Rectal smooth muscle tissue (tissue), 1 donor: ENCODE data around the gene UBR7.

Source experiments
- H3K27ac ChIP-seq: one replicate; pipeline ENCODE4 v1.7.0; 2013; ENCODE audit warnings: low read depth, low read length, inconsistent platforms
- H3K27me3 ChIP-seq: one replicate; pipeline ENCODE4 v1.7.0; 2013; ENCODE audit warnings: low read length; ENCODE audit not compliant: control insufficient read depth, insufficient read depth
- H3K36me3 ChIP-seq: one replicate; pipeline ENCODE4 v1.7.0; 2013; ENCODE audit warnings: low read length; ENCODE audit not compliant: control insufficient read depth, insufficient read depth
- H3K4me1 ChIP-seq: one replicate; pipeline ENCODE4 v1.7.0; 2013; ENCODE audit warnings: low read length; ENCODE audit not compliant: control insufficient read depth, insufficient read depth
- H3K4me3 ChIP-seq: one replicate; pipeline ENCODE4 v1.7.0; 2013; ENCODE audit warnings: low read length
- H3K9ac ChIP-seq: one replicate; pipeline ENCODE4 v1.7.0; 2013; ENCODE audit warnings: low read length

The UBR7 gene

DNA sequence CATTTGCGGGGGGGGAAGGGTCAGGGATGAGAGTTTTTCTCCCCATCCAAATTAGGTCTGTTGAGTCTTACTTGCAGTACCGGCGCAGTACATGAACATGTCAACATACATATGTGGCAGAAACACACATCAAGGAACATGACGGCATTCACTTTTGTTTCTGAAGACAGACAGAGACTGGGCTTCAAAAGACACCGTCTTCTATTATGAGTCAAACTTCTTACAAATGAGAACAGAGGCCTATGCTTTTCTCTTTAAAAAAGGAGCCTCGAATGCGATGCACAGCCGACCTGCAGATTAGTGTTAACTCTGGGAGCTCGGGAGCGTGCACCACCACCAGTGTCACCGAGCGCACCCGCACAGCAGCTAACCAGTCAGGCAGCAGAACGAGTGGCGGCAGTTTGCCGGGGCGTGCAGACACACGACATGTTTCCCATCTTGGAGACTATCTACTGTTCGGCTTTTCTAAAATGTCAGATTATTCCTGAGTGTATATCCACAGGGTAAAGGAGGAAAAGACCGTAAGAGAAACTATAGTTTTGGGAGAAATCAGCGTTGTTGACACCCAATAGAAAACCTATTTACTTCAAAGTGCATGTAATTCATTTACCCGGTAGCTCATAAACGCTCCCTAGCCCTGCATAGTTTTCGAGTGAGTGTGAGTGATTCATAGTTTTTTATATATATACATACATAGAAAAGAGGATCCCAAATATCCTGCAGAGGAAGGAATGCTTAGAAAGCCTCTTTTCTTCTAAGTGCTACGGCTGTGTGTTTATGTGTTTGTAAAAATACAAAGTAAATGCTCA is 33.0 kb downstream of the UBR7 start:
- H3K4me3 ChIP-seq, result no peak overlapping the region
- H3K9ac ChIP-seq, result no peak overlapping the region
- no peaks in the 10 kb centered on the region for H3K27me3 ChIP-seq
- H3K4me1 ChIP-seq, result no peaks in the 10 kb centered on the region
- H3K36me3 ChIP-seq, result peaks cover 9% of the 10 kb centered on the region
- H3K27ac ChIP-seq, result no peak overlapping the region

DNA sequence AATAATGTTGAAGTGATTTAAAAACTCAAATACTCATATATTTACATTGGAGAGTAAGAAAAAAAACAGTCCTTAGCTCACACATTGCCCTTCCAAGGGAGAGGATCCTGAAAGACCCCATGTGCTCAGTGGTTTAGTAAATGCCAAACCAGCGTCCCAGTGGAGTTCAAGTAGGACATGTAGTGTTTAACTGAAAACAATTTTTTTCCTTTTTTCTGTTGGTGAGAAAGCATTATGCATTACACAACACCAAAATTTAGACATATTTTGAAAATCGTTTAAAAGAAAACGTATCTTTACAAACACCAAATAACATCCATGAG is 33.6 kb downstream of the UBR7 start:
- Histone ChIP-seq H3K4me1 (no peaks in the 10 kb centered on the region), H3K27ac (no peak overlapping the region), H3K36me3 (peaks cover 9% of the 10 kb centered on the region), H3K4me3 (no peak overlapping the region), H3K27me3 (no peaks in the 10 kb centered on the region), H3K9ac (no peak overlapping the region)

- Histone ChIP-seq H3K9ac (no peak overlapping the region), H3K27me3 (no peaks in the 10 kb centered on the region), H3K4me3 (no peak overlapping the region), H3K27ac (no peak overlapping the region), H3K36me3 (peaks cover 20% of the 10 kb centered on the region), H3K4me1 (no peaks in the 10 kb centered on the region)
Measured at GRCh38 chr14:93245764-93246420, 38.8 kb downstream of the UBR7 start.

DNA sequence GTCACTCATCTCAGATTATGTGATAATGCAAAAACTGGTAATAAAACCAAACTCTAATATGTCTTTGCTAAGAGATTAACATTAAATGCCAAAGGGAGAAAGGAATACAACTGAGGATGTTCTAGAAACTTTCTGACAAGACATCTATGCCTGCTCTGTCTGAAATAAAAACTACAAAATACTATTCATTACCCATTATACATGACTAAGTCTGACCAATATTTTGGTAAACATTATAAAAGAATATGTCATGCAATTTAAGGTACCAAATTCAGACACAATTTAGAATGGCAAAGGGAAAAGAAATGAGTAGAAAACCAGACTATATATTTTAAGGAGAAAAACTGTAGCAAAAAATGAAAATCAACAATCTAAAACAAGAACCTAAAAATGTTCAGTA is 39.5 kb downstream of the UBR7 start:
- Histone ChIP-seq H3K36me3 (peaks cover 20% of the 10 kb centered on the region), H3K4me1 (no peaks in the 10 kb centered on the region), H3K27me3 (no peaks in the 10 kb centered on the region), H3K4me3 (no peak overlapping the region), H3K27ac (no peak overlapping the region), H3K9ac (no peak overlapping the region)

DNA sequence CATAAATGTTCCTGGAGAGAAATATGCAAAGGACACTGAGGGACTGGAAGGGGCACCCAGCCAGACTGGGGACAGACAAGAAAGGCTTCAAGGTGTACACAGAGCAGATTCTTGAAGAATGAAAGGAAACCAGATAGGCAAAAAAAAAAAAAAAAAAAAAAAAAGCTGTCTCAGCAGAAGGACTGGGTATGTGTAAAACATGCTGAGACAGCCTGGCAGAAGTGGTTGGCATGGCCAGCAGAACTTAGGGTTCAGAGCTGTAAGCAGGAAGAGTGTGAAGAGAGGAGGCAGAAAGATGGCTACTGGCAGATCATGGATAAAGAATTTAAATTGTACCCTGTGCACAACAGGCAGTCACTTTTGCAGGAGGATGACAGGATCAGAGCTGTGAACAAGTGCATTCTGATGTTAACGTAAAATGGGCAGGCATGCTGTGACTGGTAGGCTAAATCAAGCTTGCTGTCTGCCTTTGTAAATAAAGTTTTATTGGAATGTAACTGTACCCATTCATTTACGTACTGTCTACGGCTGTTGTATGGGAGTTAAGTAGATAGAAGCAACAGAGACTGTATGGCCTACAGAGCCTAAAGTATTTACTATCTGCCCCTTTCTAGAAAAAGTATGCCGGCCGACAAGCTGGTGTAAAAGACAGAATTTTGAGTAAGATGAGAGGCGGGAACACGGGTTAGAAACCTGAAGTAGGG is 42.2 kb downstream of the UBR7 start:
- Histone ChIP-seq H3K27me3 (no peaks in the 10 kb centered on the region), H3K27ac (no peak overlapping the region), H3K36me3 (peaks cover 14% of the 10 kb centered on the region), H3K4me1 (no peaks in the 10 kb centered on the region), H3K4me3 (no peak overlapping the region), H3K9ac (no peak overlapping the region)

GRCh38 chr14:93262446-93262845 is 55.4 kb downstream of the UBR7 start:
- Histone ChIP-seq H3K4me3 (no peak overlapping the region), H3K4me1 (no peaks in the 10 kb centered on the region), H3K36me3 (peaks cover 5% of the 10 kb centered on the region), H3K27ac (no peak overlapping the region), H3K9ac (no peak overlapping the region), H3K27me3 (no peaks in the 10 kb centered on the region)

DNA sequence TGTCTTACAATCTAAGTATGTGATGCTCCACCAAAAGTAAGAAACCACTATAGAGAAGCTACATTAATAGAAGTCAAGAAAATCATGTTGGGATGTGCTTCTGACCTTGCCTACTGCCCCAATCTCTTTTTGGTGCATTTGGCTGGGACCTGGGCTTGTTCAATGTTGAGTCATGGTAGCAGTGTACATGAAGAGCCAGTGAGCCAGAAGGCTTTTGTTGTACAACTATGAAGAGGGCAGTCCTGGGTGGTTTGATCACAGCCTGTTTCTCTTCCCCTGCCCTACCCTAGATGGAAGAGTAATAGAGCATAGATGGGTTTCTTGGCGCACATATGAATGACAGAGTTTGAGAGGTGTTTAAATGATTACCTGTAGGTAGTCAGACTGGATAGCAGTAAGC is 56.4 kb downstream of the UBR7 start:
- Histone ChIP-seq H3K27ac (no peak overlapping the region), H3K9ac (no peak overlapping the region), H3K27me3 (no peaks in the 10 kb centered on the region), H3K4me3 (no peak overlapping the region), H3K36me3 (peaks cover 5% of the 10 kb centered on the region), H3K4me1 (no peaks in the 10 kb centered on the region)

GRCh38 chr14:93266127-93266526 is 59.1 kb downstream of the UBR7 start:
- H3K4me1 ChIP-seq, result no peaks in the 10 kb centered on the region
- no peak overlapping the region for H3K9ac ChIP-seq
- H3K36me3 ChIP-seq, result peaks cover 2% of the 10 kb centered on the region
- no peak overlapping the region for H3K27ac ChIP-seq
- no peaks in the 10 kb centered on the region for H3K27me3 ChIP-seq
- H3K4me3 ChIP-seq, result no peak overlapping the region

DNA sequence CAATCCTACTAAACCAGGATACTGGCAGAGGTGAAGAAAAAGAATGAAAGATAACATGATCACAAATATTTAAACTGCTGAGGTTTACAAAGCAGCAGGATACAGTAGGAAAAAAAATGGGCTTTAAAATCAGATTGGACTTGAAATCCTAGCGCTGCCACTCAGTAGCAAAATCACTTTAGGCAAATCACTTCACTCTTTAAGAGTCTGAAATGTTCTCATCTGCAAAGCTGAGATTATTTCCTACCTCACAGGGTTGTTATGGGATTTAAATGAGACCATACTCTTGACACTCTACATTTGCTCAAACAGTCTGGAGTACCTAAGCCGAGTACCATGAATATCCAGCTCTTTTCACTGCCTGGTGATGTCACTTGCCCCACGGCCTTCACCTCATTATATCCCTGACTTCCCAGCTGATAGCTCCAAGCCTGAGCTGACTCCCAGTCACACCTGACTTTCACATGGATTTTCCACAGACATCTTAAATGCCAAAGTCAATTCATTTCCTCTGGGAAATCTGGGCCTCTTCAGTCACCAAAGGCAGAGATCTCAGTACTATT is 60.2 kb downstream of the UBR7 start:
- Histone ChIP-seq H3K27me3 (no peaks in the 10 kb centered on the region), H3K36me3 (peaks cover 2% of the 10 kb centered on the region), H3K4me3 (no peak overlapping the region), H3K27ac (no peak overlapping the region), H3K9ac (no peak overlapping the region), H3K4me1 (no peaks in the 10 kb centered on the region)

DNA sequence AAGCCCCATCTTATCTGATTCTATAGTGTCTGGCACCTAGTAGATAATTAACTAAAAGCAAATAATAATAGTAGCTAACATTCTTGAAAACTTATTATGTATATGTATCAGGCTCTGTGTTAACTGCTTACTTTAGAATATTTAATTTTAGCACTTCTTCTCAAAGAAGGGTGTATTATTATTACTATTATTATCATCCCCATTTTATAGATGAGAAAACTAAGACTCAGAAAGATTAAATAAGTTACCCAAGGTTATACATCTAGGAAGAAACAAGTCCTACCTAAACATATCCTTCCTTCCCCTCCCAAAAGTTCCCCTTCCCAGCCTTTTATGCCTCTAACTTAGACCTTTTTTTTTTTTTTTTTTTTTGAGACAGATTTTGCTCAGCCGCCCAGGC is 61.4 kb downstream of the UBR7 start:
- H3K36me3 ChIP-seq, result no peaks in the 10 kb centered on the region
- H3K27me3 ChIP-seq, result no peaks in the 10 kb centered on the region
- no peak overlapping the region for H3K27ac ChIP-seq
- H3K4me3 ChIP-seq, result no peak overlapping the region
- H3K4me1 ChIP-seq, result no peaks in the 10 kb centered on the region
- no peak overlapping the region for H3K9ac ChIP-seq

DNA sequence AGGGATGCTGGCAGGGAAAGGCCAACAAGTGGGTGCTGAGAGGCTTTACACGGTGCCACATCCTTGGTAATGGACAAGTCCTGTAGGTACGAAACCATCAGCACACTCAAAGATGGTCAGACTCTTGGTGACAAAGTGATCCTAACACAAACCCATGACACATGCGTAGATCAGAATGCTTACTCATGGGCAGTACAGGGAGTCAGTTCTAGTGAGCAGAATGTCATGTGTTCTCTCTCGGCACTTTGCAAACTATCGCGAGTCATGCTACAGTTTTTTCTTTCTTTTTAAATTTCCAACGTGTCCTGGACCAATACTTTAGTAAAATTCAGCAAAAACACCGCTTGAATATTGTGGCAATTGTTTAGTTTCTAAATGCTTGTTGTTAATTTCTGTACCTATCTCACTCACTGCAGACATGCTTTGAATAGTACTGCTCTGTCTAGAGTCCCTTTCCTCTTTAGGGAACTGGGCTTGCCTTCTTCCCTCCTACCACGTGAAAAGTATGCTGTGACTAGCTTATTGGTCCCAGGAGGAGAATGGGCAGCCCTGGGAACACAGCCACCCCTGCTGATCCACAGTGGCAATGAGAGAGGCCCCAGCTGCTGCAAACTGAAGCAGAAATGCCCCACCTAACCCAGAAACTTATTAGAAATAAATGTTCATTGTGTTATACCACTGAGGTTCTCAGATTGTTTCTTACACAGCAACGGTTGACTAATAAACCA is 62.4 kb downstream of the UBR7 start:
- no peak overlapping the region for H3K4me3 ChIP-seq
- no peak overlapping the region for H3K9ac ChIP-seq
- H3K27ac ChIP-seq, result no peak overlapping the region
- no peaks in the 10 kb centered on the region for H3K36me3 ChIP-seq
- H3K27me3 ChIP-seq, result no peaks in the 10 kb centered on the region
- no peaks in the 10 kb centered on the region for H3K4me1 ChIP-seq

DNA sequence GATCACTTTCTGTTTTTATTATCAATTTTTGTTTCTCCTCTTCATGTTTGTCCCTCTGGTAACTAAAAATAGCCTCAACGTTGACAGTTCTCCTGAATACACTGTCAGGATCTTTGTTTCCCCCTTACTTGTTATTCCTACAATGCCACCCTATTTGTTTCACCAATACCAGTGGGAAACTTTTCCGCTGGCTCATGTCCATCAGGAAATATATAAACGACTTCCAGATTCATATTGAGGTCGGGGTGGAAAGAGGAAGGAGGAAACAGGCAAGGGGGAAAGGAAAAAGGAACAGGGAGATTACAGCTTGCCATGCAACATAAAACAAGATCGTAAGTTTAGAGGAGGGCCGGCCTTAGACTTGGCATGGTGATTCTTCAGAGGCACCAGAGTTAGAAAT is 64.1 kb downstream of the UBR7 start:
- no peak overlapping the region for H3K9ac ChIP-seq
- H3K27me3 ChIP-seq, result no peaks in the 10 kb centered on the region
- no peaks in the 10 kb centered on the region for H3K4me1 ChIP-seq
- H3K27ac ChIP-seq, result no peak overlapping the region
- H3K36me3 ChIP-seq, result no peaks in the 10 kb centered on the region
- no peak overlapping the region for H3K4me3 ChIP-seq
